Measurements from ENCODE around the gene DCANP1. TPM values are rescaled to one million over a fixed set of nuclear protein-coding genes. Genes with fewer than 3 reads are reported as not detected.

The DCANP1 gene
- total RNA-seq, 2 experiments from 2014 or later: not detected

GRCh38 chr5:135446206-135446605 is 942 bp downstream of the DCANP1 start:
- Histone ChIP-seq H4K20me1 (ENCODE audit: insufficient read depth, low read length) (no peaks in the 10 kb centered on the region), H3K79me2 (ENCODE audit: insufficient read depth, low read depth, low read length) (no peaks in the 10 kb centered on the region), H2AFZ (ENCODE audit: low read length) (no peak overlapping the region), H3K4me1 (ENCODE audit: insufficient read depth, low read length, poor library complexity, severe bottlenecking) (no peaks in the 10 kb centered on the region), H3K9me3 (ENCODE audit: low read length) (no peaks in the 10 kb centered on the region), H3K4me2 (ENCODE audit: low read length) (no peak overlapping the region), H3K36me3 (ENCODE audit: insufficient read depth, low read length) (no peaks in the 10 kb centered on the region), H3K4me3 (ENCODE audit: low read depth, low read length, poor library complexity, severe bottlenecking) (no peak overlapping the region), H3K27ac (ENCODE audit: low read depth, low read length, poor library complexity, severe bottlenecking) (no peak overlapping the region), H3K9me2 (ENCODE audit: insufficient read depth, low read length) (no peaks in the 10 kb centered on the region)
- CTCF ChIA-PET (ENCODE audit: unreplicated experiment): no interaction called here
- intact Hi-C loops (cut with micrococcal nuclease; ENCODE audit: unreplicated experiment): no loop called here
- POLR2A ChIA-PET: no interaction called here
- TF ChIP-seq CTCF (conservative IDR thresholded peaks at IDR 0.05; ENCODE audit: low read length): no peak
- TF ChIP-seq EZH2phosphoT487 (IDR thresholded peaks at IDR 0.05; ENCODE audit: borderline replicate concordance, low read depth, low read length): no peak
- no peak for DNase-seq (ENCODE audit: low spot score)
- no TSS peak for BruUV-seq (replicated peaks)

DNA sequence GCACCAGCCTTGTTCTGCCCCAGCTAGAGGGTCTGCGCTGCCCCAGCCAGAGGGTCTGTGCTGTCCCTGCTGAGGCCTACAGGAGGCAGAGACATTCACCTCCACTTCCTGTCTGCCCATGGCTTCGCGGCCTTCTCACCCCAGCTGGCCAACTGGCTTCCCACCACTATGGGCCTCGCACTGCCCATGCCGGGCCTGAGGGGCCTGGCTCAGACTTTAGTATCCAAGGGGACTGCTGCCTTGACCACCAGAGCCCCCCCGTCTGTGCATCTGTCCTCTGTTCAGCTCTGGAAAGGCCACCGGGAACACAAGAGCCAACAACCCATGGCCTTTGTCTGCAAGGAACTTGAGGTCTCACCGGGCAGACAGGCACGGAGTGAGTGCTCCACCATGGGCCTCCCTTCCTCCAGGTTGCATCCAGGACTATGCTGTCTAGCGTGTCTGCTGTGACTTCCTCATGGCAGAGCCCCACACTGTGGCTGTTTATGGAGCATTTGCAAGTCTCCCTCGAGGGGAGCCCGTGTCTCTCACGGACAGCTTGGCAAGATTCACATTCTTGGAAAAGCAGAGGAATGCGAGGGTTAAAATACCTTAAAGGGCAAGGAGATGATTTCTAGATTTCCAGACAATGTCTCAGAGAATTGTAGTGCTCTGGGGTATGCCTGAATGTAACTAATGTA is 1.7 kb downstream of the DCANP1 start:
- intact Hi-C loops (cut with micrococcal nuclease; ENCODE audit: unreplicated experiment): no loop called here
- no peaks in the 10 kb centered on the region for H4K20me1 ChIP-seq (ENCODE audit: insufficient read depth, low read length)
- no peaks in the 10 kb centered on the region for H3K79me2 ChIP-seq (ENCODE audit: insufficient read depth, low read depth, low read length)
- H3K4me1 ChIP-seq (ENCODE audit: insufficient read depth, low read length, poor library complexity, severe bottlenecking): no peaks in the 10 kb centered on the region
- no peaks in the 10 kb centered on the region for H3K36me3 ChIP-seq (ENCODE audit: insufficient read depth, low read length)
- BruUV-seq (replicated peaks): no TSS peak
- DNase-seq (ENCODE audit: low spot score): no peak
- no peak overlapping the region for H3K4me3 ChIP-seq (ENCODE audit: low read depth, low read length, poor library complexity, severe bottlenecking)
- TF ChIP-seq EZH2phosphoT487 (IDR thresholded peaks at IDR 0.05; ENCODE audit: borderline replicate concordance, low read depth, low read length) (no peak), CTCF (conservative IDR thresholded peaks at IDR 0.05; ENCODE audit: low read length) (no peak)
- no peak overlapping the region for H2AFZ ChIP-seq (ENCODE audit: low read length)
- no peak overlapping the region for H3K27ac ChIP-seq (ENCODE audit: low read depth, low read length, poor library complexity, severe bottlenecking)
- POLR2A ChIA-PET: no interaction called here
- no peaks in the 10 kb centered on the region for H3K9me2 ChIP-seq (ENCODE audit: insufficient read depth, low read length)
- no peaks in the 10 kb centered on the region for H3K9me3 ChIP-seq (ENCODE audit: low read length)
- H3K4me2 ChIP-seq (ENCODE audit: low read length): no peak overlapping the region
- CTCF ChIA-PET (ENCODE audit: unreplicated experiment): no interaction called here

DNA sequence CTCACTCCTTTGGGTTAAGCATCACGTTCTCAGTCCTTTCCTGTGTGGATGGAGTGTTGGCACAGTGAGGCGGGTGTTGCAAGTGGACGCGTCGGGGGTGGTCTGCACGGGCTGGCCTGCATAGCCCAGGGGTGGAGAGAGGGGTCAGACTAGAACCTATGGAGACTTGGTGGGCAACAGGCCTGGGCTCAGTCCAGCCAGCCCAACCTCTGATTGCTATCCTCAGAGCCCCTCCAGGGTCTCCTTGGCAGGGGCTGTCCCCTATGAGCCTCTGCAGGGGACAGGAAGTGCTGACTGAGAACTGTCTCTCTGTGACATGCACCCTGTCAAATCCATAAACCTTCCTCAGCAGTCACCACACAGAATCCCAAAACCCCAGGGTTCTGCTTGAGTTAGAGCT is 2.3 kb downstream of the DCANP1 start:
- H2AFZ ChIP-seq (ENCODE audit: low read length): no peak overlapping the region
- H3K9me2 ChIP-seq (ENCODE audit: insufficient read depth, low read length): no peaks in the 10 kb centered on the region
- TF ChIP-seq CTCF (conservative IDR thresholded peaks at IDR 0.05; ENCODE audit: low read length) (no peak), EZH2phosphoT487 (IDR thresholded peaks at IDR 0.05; ENCODE audit: borderline replicate concordance, low read depth, low read length) (no peak)
- H3K4me2 ChIP-seq (ENCODE audit: low read length): no peak overlapping the region
- POLR2A ChIA-PET: no interaction called here
- H3K9me3 ChIP-seq (ENCODE audit: low read length): no peaks in the 10 kb centered on the region
- CTCF ChIA-PET (ENCODE audit: unreplicated experiment): no interaction called here
- no peaks in the 10 kb centered on the region for H3K79me2 ChIP-seq (ENCODE audit: insufficient read depth, low read depth, low read length)
- no TSS peak for BruUV-seq (replicated peaks)
- no peak overlapping the region for H3K27ac ChIP-seq (ENCODE audit: low read depth, low read length, poor library complexity, severe bottlenecking)
- no peak overlapping the region for H3K4me3 ChIP-seq (ENCODE audit: low read depth, low read length, poor library complexity, severe bottlenecking)
- no peaks in the 10 kb centered on the region for H3K4me1 ChIP-seq (ENCODE audit: insufficient read depth, low read length, poor library complexity, severe bottlenecking)
- DNase-seq (ENCODE audit: low spot score): no peak
- intact Hi-C loops (cut with micrococcal nuclease; ENCODE audit: unreplicated experiment): no loop called here
- no peaks in the 10 kb centered on the region for H3K36me3 ChIP-seq (ENCODE audit: insufficient read depth, low read length)
- no peaks in the 10 kb centered on the region for H4K20me1 ChIP-seq (ENCODE audit: insufficient read depth, low read length)
